PFSK-1 (cell line): ENCODE data around the gene OSGIN1.

Source experiments
- FOXP2 ChIP-seq: optimal IDR thresholded peaks from 2 replicates; pipeline ENCODE3; 2011; ENCODE audit warnings: borderline replicate concordance, control low read depth, inconsistent platforms; ENCODE audit not compliant: insufficient read depth; ENCODE audit errors: extremely low read length, extremely low read depth
- POLR2AphosphoS5 ChIP-seq: IDR thresholded peaks from 2 replicates; pipeline ENCODE4 v1.6.1; 2012; ENCODE audit warnings: low read depth, mild to moderate bottlenecking, control low read depth, low read length, moderate library complexity
- SIN3A ChIP-seq: IDR thresholded peaks from 2 replicates; pipeline ENCODE4 v1.6.1; 2012; ENCODE audit warnings: mild to moderate bottlenecking, low read length, moderate library complexity, borderline replicate concordance; ENCODE audit not compliant: insufficient read depth
- TAF1 ChIP-seq: IDR thresholded peaks from 2 replicates; pipeline ENCODE4 v1.6.1; 2012; ENCODE audit warnings: low read length, control low read depth, borderline replicate concordance; ENCODE audit not compliant: insufficient read depth
- TF ChIP-seq, protein P1 (sequence below), 2 experiments: IDR thresholded peaks; 2 replicates each; pipeline versions ENCODE4 v1.6.1 to v1.8.0; 2011 to 2012; ENCODE audit warnings: low read depth in 2 of 2, low read length in 2 of 2, control low read depth in 1 of 2, inconsistent platforms in 1 of 2, mild to moderate bottlenecking in 1 of 2, moderate library complexity in 1 of 2; ENCODE audit not compliant: insufficient read depth in 1 of 2

Gene OSGIN1

DNA sequence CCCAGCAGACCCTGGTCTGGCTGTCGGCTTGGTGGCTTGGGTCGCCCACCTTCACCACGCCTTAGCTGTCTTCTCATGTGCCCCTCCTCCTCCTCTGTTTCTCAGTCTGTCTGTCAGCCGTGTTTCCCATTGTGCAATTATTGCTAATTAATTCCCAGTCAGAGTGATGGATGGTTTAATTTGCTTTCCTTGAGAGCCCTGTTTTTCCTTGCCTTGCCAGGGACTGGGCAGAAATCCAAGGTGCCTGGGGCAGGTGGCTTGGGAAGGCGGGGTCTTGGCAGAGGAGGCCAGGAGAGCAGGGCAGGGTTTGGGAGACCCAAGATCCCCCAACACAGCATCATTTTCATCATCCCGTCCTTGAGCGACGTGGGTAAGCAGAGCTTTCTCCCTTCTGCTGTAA lies 36.3 kb downstream of the OSGIN1 start:
- no peak for TF ChIP-seq TAF1
- TF ChIP-seq, protein P1, sequence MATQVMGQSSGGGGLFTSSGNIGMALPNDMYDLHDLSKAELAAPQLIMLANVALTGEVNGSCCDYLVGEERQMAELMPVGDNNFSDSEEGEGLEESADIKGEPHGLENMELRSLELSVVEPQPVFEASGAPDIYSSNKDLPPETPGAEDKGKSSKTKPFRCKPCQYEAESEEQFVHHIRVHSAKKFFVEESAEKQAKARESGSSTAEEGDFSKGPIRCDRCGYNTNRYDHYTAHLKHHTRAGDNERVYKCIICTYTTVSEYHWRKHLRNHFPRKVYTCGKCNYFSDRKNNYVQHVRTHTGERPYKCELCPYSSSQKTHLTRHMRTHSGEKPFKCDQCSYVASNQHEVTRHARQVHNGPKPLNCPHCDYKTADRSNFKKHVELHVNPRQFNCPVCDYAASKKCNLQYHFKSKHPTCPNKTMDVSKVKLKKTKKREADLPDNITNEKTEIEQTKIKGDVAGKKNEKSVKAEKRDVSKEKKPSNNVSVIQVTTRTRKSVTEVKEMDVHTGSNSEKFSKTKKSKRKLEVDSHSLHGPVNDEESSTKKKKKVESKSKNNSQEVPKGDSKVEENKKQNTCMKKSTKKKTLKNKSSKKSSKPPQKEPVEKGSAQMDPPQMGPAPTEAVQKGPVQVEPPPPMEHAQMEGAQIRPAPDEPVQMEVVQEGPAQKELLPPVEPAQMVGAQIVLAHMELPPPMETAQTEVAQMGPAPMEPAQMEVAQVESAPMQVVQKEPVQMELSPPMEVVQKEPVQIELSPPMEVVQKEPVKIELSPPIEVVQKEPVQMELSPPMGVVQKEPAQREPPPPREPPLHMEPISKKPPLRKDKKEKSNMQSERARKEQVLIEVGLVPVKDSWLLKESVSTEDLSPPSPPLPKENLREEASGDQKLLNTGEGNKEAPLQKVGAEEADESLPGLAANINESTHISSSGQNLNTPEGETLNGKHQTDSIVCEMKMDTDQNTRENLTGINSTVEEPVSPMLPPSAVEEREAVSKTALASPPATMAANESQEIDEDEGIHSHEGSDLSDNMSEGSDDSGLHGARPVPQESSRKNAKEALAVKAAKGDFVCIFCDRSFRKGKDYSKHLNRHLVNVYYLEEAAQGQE (IDR thresholded peaks at IDR 0.05; ENCODE audit: insufficient read depth in 1 of 2, low read depth in 2 of 2, low read length in 2 of 2): no peak
- TF ChIP-seq SIN3A: no peak
- no peak for TF ChIP-seq POLR2AphosphoS5
- TF ChIP-seq FOXP2: no peak

DNA sequence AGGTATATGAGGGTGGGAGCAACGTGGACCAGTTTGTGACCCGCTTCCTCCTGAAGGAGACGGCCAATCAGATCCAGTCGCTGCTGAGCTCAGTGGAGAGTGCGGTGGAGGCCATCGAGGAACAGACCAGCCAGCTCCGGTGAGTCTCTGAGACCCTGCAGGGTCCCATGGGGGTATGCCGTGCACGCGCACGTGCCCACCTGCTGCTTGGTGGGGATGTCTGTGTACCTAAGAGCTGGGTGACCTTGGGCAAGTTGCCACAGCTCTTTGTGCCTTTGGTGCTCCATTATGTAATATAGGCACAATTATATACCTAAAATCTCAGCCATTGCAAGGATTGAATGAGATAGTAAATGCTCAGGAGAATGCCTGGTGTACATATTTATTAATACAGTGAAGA lies 37.5 kb downstream of the OSGIN1 start:
- TF ChIP-seq, protein P1 (IDR thresholded peaks at IDR 0.05; ENCODE audit: insufficient read depth in 1 of 2, low read depth in 2 of 2, low read length in 2 of 2): no peak
- TF ChIP-seq TAF1 (no peak), POLR2AphosphoS5 (no peak), FOXP2 (no peak), SIN3A (no peak)

DNA sequence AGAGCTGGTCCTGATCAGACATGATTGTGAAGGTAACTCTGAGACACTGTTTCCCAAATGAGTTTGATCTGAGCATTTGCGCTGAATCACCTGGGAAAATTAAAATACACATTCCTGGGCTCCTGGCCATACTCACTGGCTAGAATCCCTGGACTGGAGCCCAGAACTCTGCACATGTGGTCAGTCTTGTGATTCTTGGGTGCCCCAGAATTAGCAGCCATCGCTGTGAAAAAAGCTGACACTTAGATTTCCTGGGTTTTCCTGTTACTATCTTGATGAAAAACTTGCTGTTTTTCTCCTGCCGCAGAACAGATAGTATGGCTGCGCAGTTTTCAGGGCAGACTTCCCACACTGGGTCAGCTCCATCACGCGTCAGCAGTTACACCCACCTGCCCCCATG lies 39.6 kb downstream of the OSGIN1 start:
- TF ChIP-seq FOXP2 (no peak), SIN3A (no peak), TAF1 (no peak), POLR2AphosphoS5 (no peak)
- TF ChIP-seq, protein P1 (IDR thresholded peaks at IDR 0.05; ENCODE audit: insufficient read depth in 1 of 2, low read depth in 2 of 2, low read length in 2 of 2): no peak

DNA sequence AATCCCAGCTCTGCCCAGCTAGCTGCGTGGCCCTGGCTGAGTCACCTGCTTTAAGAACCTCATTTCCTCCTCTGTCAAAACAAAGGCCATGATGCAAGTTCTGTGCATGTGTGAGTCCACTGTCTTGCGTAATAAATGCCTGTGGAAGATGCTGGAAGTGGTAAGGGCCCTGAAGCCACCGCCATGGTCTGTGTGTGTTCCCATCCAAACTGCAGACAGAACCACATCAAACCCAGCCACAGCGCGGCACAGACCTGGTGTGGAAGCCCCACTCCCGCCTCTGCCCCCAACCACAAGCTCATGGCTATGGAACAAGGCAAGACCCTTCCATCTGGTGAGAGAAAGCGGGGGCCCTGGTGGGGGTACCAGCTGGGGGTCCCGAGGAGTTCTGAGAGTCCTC lies 41.0 kb downstream of the OSGIN1 start:
- TF ChIP-seq, protein P1 (IDR thresholded peaks at IDR 0.05; ENCODE audit: insufficient read depth in 1 of 2, low read depth in 2 of 2, low read length in 2 of 2): no peak
- TF ChIP-seq FOXP2: no peak
- no peak for TF ChIP-seq SIN3A
- no peak for TF ChIP-seq POLR2AphosphoS5
- no peak for TF ChIP-seq TAF1

DNA sequence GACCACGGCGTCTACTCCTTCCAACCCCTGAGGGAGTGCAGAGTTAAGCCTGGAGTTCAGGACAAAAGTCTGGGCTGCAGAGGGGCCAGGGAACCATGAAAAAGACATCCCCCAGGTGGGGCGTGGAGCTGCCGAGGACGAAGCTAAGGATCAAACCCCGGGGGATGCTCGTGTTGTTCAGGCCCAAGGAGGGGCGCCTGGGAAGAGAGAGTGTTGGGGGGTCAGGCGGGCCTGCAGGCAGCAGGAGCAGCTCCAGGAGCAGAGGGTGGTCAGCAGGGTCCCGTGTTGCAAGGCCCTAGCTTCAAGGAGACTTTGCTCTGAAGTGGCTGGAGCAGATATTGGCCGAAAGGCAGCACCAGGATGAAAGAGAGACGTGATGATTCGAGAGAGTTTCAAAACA lies 41.7 kb downstream of the OSGIN1 start:
- TF ChIP-seq, protein P1 (IDR thresholded peaks at IDR 0.05; ENCODE audit: insufficient read depth in 1 of 2, low read depth in 2 of 2, low read length in 2 of 2): no peak
- no peak for TF ChIP-seq TAF1
- TF ChIP-seq FOXP2: no peak
- no peak for TF ChIP-seq POLR2AphosphoS5
- TF ChIP-seq SIN3A: no peak
